Central memory CD4-positive, alpha-beta T cell (primary cell): Measurements from ENCODE around the gene APOL1.
"Not testable (repeated sequence)": the region's sequence is repeated elsewhere in the genome, so short reads cannot be mapped to it uniquely, and the experiment has no call there.

Experiments
- DNase-seq: peaks from one replicate; pipeline ENCODE4 v3.0.0; 2022
- total RNA-seq, 3 experiments: gene quantifications; one replicate each; lab custom pipeline; 2026; lab: John Stamatoyannopoulos, UW

APOL1 gene
- total RNA-seq = 17.7 to 44.3 (median 26.2) reads per million in 3 experiments

DNA sequence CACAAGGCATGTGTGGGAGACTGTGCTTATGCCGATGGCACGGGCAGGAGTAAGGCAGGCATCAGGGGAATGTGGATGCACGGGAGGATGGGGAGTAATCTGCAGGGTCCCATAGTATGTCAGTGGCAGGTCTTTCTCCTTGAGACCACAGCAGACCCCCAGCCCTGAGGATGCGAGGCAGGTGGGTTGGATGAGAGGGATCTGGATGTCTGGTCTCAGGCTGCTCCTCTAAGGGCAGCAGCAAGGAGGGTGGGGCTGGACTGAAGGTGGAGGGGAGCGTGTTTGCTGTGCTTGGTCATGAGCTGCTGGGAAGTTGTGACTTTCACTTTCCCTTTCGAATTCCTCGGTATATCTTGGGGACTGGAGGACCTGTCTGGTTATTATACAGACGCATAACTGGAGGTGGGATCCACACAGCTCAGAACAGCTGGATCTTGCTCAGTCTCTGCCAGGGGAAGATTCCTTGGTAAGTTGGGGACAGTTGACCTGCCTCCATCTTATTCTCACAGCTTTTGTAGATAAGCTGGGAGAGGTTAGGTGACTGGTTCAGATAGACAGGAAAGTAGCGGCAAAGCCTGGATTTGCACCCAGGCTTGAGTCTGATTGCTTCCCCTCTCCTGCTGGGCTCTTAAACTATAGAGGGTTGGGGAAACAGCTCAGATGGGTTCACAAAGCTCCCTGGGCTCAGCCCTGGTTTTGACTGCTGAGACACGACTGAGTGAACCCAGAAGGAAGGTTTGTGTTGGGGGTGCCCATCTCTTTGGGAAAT lies at the start of gene APOL1:
APOL1 (plus strand) TSS at position 380 of the 769 bp plus-strand sequence. CDS start 1,823 bp downstream, outside the sequence.
- peak; percentile 56 for DNase-seq

GRCh38 chr22:36203441-36203840 lies 49.5 kb upstream of the APOL1 start:
- not testable (repeated sequence) for DNase-seq

DNA sequence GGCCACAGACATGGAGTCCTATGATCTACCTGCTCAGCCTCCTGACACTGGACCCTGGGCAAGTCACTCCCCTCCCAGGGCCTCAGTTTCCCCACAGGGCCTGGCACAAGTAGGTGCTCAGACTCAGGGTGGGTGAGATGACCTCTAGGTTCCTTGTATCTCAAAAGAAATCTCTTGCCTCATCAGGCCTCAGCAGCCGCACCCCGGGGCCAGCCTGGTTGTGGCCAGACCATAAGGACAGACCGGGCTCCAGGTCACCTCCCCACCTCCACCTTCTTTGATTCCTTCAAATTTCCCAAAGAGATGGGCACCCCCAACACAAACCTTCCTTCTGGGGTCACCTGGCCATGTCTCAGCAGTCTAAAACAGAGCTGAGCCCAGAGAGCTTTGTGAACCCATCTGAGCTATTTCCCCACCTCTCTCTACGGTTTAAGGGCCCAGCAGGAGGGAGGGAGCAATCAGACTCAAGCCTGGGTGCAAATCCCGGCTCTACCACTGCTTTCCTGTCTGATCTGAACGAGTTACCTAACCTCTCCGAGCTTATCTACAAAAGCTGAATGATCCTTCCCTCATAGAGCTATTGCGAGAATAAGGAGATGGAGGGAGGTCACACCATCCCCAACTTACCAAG lies 48.8 kb upstream of the APOL1 start:
- DNase-seq = no peak

GRCh38 chr22:36204632-36205015 lies 48.3 kb upstream of the APOL1 start:
- DNase-seq = no peak

GRCh38 chr22:36205573-36205972 lies 47.4 kb upstream of the APOL1 start:
- DNase-seq = not testable (repeated sequence)

- DNase-seq = no peak
Observed at GRCh38 chr22:36206255-36206654, 46.7 kb upstream of the APOL1 start.

DNA sequence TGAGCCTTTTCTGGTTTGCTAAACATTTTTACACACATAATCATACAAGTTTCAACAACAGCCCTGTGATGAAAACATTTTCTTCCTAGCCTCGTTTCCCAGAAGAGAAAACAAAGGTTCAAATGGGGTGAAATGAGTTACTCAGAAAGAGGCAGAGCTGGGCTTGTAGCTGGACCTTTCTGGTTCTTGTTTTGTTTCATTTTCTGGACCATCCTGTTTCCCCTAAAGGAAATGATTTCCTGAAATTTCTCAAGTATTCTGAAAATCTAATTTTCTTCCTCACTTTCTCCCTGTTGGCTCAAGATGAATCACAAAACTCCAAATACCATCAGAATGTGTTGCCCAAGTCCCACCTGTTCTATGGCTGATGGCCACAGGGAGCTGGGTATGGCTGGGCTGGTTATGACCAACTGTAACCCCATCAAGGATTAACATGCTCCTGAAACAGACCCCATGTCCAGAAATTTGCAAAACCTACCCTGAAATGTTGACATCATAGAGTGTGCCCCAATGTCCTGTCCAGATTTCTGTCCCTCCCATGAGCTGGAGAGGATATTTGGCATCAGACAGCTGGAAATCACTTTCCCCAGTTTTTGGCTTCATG lies 44.7 kb upstream of the APOL1 start:
- no peak for DNase-seq

GRCh38 chr22:36208914-36209313 lies 44.0 kb upstream of the APOL1 start:
- no peak for DNase-seq

DNA sequence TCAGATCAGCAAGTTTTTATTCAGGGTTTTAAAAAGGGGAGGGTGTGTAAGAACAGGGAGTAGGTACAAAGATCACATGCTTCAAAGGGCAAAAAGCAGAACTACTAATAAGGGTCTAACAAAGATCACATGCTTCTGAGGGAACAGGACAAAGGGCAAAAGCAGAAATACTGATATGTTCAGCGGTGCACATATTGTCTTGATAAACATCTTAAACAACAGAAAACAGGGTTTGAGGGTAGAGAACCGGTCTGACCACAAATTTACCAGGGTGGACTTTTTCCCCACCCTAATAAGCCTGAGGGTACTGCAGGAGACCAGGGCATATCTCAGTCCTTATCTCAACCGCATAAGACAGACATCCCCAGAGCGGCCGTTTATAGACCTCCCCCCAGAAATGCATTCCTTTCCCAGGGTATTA lies 43.4 kb upstream of the APOL1 start:
- DNase-seq = not testable (repeated sequence)

- no peak for DNase-seq
Observed at GRCh38 chr22:36210224-36210623, 42.7 kb upstream of the APOL1 start.

GRCh38 chr22:36211237-36211861 lies 41.6 kb upstream of the APOL1 start:
- no peak for DNase-seq

DNA sequence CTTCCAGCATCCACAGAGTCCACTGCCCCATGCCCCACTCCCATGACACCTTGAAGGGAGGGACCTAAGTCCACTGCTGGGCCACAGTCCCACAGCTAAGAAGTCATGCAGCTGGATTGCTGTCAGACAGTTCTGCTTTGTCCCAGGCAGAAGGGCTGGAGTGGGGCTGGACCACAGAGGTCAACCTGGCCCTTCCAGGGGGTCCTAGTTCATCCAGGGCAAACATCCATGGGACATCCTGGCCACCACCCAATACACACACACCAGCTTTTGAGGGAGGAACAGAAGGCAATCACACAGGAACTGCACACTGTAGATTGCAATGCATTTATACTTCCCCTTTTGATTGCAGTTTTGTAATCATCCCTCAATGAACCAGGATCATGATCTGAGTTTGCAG lies 40.0 kb upstream of the APOL1 start:
- no peak for DNase-seq

- no peak for DNase-seq
Observed at GRCh38 chr22:36213586-36213985, 39.3 kb upstream of the APOL1 start.

DNA sequence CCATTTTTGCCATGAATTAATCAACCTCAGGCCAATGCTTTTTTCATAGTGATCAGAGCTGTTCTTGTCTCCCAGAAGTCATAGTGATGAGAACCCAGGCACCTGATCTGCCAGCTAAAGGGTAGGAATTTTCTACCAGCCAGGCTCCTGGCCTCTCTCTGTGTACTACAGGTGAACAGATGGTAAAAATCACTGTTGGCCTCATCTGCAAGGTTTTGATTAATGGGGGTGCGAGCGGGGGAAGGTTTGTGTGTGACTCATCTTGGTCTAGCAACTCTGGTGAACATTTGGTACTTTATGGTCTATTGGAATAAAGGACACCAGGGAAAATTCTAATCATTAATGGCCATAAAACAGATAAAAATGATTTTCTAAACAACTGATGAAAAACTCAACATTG lies 37.0 kb upstream of the APOL1 start:
- DNase-seq = no peak

DNA sequence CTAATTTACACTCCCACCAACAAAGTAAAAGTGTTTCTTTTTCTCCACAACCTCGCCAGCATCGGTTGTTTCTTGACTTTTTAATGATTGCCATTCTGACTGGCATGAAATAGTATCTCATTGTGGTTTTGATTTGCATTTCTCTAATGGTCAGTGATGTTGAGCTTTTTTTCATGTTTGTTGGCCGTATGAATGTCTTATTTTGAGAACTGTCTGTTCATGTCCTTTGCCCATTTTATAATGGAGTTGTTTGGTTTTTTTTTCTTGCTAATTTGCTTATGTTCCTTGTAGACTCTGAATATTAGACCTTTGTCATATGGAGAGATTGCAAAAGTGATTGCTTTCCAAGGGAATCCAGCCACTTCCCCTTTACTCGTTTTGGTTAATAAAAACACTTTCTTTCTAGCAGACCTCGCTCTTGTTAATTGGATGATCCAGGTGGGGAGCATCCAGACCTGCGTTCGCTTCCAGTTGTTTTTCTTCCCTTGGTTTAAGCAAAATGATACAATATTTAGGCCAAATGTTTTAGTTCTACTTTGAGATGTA lies 34.2 kb upstream of the APOL1 start:
- no peak for DNase-seq

DNA sequence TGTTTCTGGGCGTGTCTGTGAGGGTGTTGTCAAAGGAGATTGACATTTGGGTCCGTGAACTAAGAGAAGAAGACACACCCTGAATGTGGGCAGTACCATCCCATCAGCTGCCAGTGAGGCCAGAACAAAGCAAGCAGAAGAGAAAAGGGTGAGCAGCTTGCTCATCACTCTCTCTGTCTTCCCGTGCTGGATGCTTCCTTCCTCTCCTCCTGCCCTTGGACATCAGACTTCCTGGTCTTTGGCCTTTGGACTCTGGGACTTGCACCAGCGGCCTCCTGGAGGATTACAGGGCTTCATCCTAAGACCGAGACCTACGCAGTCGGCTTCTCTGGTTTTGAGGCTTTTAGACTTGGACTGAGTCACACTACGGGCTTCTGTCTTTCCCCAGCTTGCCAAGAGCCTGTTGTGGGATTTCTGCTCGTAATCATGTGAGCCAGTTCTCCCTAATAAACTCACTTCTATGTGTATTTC lies 32.4 kb upstream of the APOL1 start:
- no peak for DNase-seq

DNA sequence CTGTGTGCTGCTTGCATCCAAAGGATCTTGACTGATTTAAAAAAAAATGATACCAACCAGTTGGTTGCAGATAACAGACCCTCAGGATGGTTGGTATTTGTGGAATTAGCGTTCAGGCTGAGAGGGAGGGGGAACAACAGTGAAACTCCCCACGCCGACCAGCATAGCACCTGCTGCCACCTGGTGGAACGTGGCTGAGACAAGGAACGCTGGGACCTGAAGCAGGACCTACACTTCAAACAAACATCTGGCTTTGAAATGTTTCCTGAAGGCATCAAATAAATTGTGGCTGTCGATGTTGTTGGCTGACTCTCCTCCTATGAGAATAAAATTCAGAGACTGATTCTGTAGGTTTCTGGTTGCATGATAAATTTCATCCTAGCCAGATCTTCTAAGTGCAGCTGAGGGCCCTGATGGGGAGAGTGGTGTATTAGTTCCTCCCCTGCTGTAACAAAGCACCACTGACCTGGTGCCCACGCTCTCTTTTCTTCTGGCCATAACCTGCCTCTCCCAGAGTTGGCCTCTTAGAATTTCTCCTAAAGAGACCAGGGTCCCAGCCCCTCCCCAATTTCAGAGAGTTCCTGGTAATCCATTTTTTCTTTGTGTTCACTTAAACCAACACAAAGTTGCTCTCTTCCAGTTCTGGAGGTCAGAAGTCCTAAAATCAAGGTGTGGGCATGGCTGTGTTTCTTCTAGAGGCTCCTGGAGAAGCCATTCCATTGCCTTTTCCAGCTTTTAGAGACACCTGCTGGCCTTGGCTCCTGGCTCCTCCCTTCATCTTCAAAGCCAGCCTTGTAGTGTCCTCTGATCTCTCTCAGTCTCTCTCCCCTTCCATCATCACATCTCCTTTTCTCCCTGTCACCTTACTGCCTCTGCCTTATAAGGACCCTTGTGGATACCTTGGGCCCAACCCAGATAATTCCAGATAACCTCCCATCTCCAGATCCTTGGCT lies 30.9 kb upstream of the APOL1 start:
- DNase-seq = peak; percentile 22

- no peak for DNase-seq
Observed at GRCh38 chr22:36222887-36223450, 30.0 kb upstream of the APOL1 start.

- DNase-seq = no peak
Observed at GRCh38 chr22:36223504-36223903, 29.4 kb upstream of the APOL1 start.

DNA sequence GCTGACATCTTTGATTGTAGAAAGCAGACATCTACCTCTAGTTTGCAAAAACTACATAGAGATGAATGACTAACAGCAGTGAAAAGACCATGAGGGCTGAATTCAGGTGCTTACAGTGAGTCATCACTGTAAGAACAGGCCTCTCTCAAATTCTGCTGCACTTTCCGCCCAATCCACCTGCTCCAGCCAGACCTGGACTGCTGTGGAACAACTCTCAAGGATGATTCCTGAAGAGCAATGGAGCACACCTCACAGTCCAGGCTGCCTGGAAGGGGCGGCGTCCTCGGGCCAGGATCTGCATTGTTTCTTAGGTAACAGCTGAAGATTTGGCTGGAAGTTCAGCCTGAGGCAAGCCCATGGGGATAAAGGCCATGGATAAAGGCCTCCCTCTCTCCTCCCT lies 28.7 kb upstream of the APOL1 start:
- no peak for DNase-seq

DNA sequence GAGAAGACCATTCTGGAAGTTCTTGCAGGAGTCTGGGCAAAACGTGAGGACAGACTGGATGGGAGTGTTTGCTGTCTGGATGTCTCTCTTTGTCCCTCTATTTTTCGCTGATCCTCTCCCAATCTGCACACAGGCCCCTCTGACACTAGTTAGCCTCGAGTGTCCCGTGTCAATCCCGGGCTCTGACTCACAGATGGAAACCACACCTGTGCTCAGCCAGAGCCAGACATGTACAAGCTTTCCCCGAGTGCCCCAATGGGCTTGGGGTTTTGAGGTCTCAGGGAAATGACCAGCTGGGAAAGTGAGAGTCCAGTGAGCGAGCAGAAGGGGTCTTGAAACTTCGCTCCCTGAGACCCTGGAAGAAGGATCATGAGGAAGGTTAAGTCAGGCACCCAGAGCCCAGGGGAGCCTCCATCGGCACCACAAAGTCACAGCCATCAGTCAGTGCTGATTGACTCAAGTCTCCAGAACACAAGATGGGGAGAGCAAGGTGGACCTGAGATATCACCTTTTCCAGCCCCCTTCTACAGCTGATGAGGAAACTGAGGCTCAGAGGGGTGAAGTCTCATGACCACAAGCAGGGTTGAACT lies 27.5 kb upstream of the APOL1 start:
- no peak for DNase-seq
